HG02970 (cell line): ENCODE data around the gene SDC3.

ENCODE experiments used
- ATAC-seq: cut with Tn5 transposase; IDR thresholded peaks from one replicate; pipeline ENCODE4 v1.9.1; 2021; ENCODE audit warnings: mild to moderate bottlenecking, moderate library complexity, moderate number of reproducible peaks; ENCODE audit not compliant: unreplicated experiment, low FRiP score

Gene SDC3

GRCh38 chr1:30857062-30857461 is 51.5 kb downstream of the SDC3 start:
- no peak for ATAC-seq

- ATAC-seq: no peak
These were observed 52.2 kb downstream of the SDC3 start for GRCh38 chr1:30856260-30856790.

- ATAC-seq: no peak
These were observed 52.8 kb downstream of the SDC3 start for GRCh38 chr1:30855686-30856259.

GRCh38 chr1:30853350-30853749 is 55.2 kb downstream of the SDC3 start:
- no peak for ATAC-seq

GRCh38 chr1:30852026-30852425 is 56.5 kb downstream of the SDC3 start:
- no peak for ATAC-seq

- no peak for ATAC-seq
These were observed 57.3 kb downstream of the SDC3 start for GRCh38 chr1:30851286-30851685.

GRCh38 chr1:30850607-30851006 is 58.0 kb downstream of the SDC3 start:
- ATAC-seq: no peak

- ATAC-seq: no peak
These were observed 60.4 kb downstream of the SDC3 start for GRCh38 chr1:30848130-30848529.

GRCh38 chr1:30847358-30847972 is 61.1 kb downstream of the SDC3 start:
- no peak for ATAC-seq

GRCh38 chr1:30846587-30846986 is 62.0 kb downstream of the SDC3 start:
- ATAC-seq: no peak

- ATAC-seq: no peak
These were observed 62.7 kb downstream of the SDC3 start for GRCh38 chr1:30845904-30846290.

- no peak for ATAC-seq
These were observed 63.2 kb downstream of the SDC3 start for GRCh38 chr1:30845237-30845903.

- ATAC-seq: no peak
These were observed 63.9 kb downstream of the SDC3 start for GRCh38 chr1:30844631-30845030.

GRCh38 chr1:30842697-30843354 is 65.7 kb downstream of the SDC3 start:
- ATAC-seq: no peak

GRCh38 chr1:30840904-30841598 is 67.5 kb downstream of the SDC3 start:
- ATAC-seq: no peak

GRCh38 chr1:30839827-30840359 is 68.7 kb downstream of the SDC3 start:
- no peak for ATAC-seq

GRCh38 chr1:30838996-30839395 is 69.6 kb downstream of the SDC3 start:
- no peak for ATAC-seq

GRCh38 chr1:30837653-30838052 is 70.9 kb downstream of the SDC3 start:
- ATAC-seq: no peak

GRCh38 chr1:30834253-30834652 is 74.3 kb downstream of the SDC3 start:
- ATAC-seq: no peak

- no peak for ATAC-seq
These were observed 78.0 kb downstream of the SDC3 start for GRCh38 chr1:30830537-30830936.
